Measurements from ENCODE around the gene ASXL1. TPM values are rescaled to one million over a fixed set of nuclear protein-coding genes. Genes with fewer than 3 reads are reported as not detected.
"Not testable (repeated sequence)": the region's sequence is repeated elsewhere in the genome, so short reads cannot be mapped to it uniquely, and the experiment has no call there.

The ASXL1 gene
- total and polyA plus RNA-seq, 2 experiments from 2014 or later: 10.4 to 29.0 TPM

DNA sequence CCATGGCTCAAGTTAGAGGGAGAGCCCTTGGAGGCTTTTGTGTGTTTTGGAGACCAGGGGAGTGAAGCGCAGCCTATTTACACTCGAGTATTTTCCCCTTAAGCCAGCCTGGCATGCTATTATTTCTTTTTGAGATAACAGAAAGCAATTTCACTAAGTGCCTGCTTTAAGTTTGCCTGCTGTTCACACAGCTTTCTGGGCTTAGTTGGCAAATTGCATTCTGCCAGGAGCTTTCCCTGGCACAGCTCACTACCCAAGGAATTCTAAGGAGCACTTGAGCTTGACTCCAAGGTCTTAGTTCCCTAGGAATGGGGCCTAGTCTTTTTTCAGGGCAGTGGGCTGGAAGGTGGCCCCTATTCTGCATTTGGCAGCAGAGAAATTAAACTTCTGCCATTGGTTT, 19.0 kb upstream of the ASXL1 start (continued):
- TF ChIP-seq, protein P1, sequence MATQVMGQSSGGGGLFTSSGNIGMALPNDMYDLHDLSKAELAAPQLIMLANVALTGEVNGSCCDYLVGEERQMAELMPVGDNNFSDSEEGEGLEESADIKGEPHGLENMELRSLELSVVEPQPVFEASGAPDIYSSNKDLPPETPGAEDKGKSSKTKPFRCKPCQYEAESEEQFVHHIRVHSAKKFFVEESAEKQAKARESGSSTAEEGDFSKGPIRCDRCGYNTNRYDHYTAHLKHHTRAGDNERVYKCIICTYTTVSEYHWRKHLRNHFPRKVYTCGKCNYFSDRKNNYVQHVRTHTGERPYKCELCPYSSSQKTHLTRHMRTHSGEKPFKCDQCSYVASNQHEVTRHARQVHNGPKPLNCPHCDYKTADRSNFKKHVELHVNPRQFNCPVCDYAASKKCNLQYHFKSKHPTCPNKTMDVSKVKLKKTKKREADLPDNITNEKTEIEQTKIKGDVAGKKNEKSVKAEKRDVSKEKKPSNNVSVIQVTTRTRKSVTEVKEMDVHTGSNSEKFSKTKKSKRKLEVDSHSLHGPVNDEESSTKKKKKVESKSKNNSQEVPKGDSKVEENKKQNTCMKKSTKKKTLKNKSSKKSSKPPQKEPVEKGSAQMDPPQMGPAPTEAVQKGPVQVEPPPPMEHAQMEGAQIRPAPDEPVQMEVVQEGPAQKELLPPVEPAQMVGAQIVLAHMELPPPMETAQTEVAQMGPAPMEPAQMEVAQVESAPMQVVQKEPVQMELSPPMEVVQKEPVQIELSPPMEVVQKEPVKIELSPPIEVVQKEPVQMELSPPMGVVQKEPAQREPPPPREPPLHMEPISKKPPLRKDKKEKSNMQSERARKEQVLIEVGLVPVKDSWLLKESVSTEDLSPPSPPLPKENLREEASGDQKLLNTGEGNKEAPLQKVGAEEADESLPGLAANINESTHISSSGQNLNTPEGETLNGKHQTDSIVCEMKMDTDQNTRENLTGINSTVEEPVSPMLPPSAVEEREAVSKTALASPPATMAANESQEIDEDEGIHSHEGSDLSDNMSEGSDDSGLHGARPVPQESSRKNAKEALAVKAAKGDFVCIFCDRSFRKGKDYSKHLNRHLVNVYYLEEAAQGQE (IDR thresholded peaks at IDR 0.05; ENCODE audit: unreplicated experiment): no peak
- TF ChIP-seq, protein P2, sequence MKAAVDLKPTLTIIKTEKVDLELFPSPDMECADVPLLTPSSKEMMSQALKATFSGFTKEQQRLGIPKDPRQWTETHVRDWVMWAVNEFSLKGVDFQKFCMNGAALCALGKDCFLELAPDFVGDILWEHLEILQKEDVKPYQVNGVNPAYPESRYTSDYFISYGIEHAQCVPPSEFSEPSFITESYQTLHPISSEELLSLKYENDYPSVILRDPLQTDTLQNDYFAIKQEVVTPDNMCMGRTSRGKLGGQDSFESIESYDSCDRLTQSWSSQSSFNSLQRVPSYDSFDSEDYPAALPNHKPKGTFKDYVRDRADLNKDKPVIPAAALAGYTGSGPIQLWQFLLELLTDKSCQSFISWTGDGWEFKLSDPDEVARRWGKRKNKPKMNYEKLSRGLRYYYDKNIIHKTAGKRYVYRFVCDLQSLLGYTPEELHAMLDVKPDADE (IDR thresholded peaks at IDR 0.05): no peak

DNA sequence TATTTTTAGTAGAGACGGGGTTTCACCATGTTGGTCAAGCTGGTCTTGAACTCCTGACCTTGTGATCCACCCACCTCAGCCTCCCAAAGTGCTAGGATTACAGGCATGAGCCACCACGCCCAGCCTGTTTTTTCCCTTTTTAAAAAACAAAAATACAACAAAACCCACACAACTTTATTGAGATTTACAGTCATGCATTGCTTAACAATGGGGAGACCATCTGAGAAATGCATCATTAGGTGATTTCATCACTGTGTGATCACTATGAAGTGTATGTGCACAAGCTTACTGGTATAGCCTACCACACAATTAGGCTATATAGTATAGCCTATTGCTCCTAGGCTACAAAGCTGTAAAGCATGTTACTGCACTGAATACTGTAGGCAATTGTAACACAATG, 17.1 kb upstream of the ASXL1 start:
- Mint-ChIP-seq H3K4me1 (peaks cover 15% of the 10 kb centered on the region), H3K27me3 (ENCODE audit: insufficient read depth, low read depth, poor library complexity) (peaks cover 10% of the 10 kb centered on the region)
- H3K27ac ChIP-seq (ENCODE audit: low read depth); H2AFZ ChIP-seq; H3K9me3 Mint-ChIP-seq; H3K79me2 ChIP-seq (replicated peaks; ENCODE audit: insufficient read depth); H3K36me3 Mint-ChIP-seq (ENCODE audit: low read depth); ATAC-seq; H4K20me1 ChIP-seq (replicated peaks; ENCODE audit: insufficient read depth); H3K36me3 ChIP-seq (ENCODE audit: insufficient read depth); H3K4me3 Mint-ChIP-seq; H3K27ac Mint-ChIP-seq; H3K4me3 ChIP-seq; DNase-seq (ENCODE audit: low spot score); H3K9me2 ChIP-seq (ENCODE audit: insufficient read depth); H3K27me3 ChIP-seq (ENCODE audit: insufficient read depth); H3F3A ChIP-seq (replicated peaks; ENCODE audit: low read depth); H3K4me2 ChIP-seq: not testable (repeated sequence)
- peaks cover 16% of the 10 kb centered on the region for H3K4me1 ChIP-seq (ENCODE audit: insufficient read depth)

DNA sequence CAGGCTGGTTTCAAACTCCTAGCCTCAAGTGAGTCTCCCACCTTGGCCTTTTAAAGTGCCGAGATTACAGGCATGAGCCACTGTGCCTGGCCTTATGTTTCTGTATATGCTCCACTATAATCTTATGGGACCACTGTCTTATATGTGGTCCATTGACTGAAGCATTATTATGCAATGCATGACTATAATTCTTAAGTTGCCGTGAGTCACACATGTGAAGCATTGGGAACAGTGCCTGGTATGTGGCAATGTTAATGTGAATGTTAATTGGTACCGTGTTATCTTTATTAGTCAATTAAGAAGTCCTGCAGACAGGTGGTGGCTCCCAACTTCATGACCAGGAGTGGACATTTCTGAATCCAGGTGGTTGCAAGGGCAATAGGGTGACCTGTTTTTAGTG, 14.7 kb upstream of the ASXL1 start:
- no peaks in the 10 kb centered on the region; the same call in 1 of the 2 replicates for H3K9me2 ChIP-seq (ENCODE audit: insufficient read depth)
- H3K36me3 ChIP-seq (ENCODE audit: insufficient read depth): no peaks in the 10 kb centered on the region
- no peak overlapping the region for H3K4me3 Mint-ChIP-seq
- H4K20me1 ChIP-seq (replicated peaks; ENCODE audit: insufficient read depth): 0 out of 2 replicates have a peak, but pooled peaks cover 4% of the 10 kb centered on the region
- H3K27me3 Mint-ChIP-seq (ENCODE audit: insufficient read depth, low read depth, poor library complexity): peaks cover 5% of the 10 kb centered on the region
- H3K79me2 ChIP-seq (replicated peaks; ENCODE audit: insufficient read depth): no peaks in the 10 kb centered on the region
- H3K27ac Mint-ChIP-seq: no peak overlapping the region
- peaks cover 16% of the 10 kb centered on the region for H3K4me1 ChIP-seq (ENCODE audit: insufficient read depth)
- no peaks in the 10 kb centered on the region for H3K36me3 Mint-ChIP-seq (ENCODE audit: low read depth)
- H3K9me3 Mint-ChIP-seq: no peaks in the 10 kb centered on the region
- no peaks in the 10 kb centered on the region for H3K27me3 ChIP-seq (ENCODE audit: insufficient read depth)
- H2AFZ ChIP-seq: no peak overlapping the region
- H3K4me3 ChIP-seq: no peak overlapping the region
- no peak overlapping the region for H3K27ac ChIP-seq (ENCODE audit: low read depth)
- H3K4me2 ChIP-seq: no peak overlapping the region
- no peaks in the 10 kb centered on the region for H3F3A ChIP-seq (replicated peaks; ENCODE audit: low read depth)
- ATAC-seq: no peak
- DNase-seq (ENCODE audit: low spot score): no peak
- H3K4me1 Mint-ChIP-seq: peaks cover 15% of the 10 kb centered on the region
- TF ChIP-seq, protein P3, sequence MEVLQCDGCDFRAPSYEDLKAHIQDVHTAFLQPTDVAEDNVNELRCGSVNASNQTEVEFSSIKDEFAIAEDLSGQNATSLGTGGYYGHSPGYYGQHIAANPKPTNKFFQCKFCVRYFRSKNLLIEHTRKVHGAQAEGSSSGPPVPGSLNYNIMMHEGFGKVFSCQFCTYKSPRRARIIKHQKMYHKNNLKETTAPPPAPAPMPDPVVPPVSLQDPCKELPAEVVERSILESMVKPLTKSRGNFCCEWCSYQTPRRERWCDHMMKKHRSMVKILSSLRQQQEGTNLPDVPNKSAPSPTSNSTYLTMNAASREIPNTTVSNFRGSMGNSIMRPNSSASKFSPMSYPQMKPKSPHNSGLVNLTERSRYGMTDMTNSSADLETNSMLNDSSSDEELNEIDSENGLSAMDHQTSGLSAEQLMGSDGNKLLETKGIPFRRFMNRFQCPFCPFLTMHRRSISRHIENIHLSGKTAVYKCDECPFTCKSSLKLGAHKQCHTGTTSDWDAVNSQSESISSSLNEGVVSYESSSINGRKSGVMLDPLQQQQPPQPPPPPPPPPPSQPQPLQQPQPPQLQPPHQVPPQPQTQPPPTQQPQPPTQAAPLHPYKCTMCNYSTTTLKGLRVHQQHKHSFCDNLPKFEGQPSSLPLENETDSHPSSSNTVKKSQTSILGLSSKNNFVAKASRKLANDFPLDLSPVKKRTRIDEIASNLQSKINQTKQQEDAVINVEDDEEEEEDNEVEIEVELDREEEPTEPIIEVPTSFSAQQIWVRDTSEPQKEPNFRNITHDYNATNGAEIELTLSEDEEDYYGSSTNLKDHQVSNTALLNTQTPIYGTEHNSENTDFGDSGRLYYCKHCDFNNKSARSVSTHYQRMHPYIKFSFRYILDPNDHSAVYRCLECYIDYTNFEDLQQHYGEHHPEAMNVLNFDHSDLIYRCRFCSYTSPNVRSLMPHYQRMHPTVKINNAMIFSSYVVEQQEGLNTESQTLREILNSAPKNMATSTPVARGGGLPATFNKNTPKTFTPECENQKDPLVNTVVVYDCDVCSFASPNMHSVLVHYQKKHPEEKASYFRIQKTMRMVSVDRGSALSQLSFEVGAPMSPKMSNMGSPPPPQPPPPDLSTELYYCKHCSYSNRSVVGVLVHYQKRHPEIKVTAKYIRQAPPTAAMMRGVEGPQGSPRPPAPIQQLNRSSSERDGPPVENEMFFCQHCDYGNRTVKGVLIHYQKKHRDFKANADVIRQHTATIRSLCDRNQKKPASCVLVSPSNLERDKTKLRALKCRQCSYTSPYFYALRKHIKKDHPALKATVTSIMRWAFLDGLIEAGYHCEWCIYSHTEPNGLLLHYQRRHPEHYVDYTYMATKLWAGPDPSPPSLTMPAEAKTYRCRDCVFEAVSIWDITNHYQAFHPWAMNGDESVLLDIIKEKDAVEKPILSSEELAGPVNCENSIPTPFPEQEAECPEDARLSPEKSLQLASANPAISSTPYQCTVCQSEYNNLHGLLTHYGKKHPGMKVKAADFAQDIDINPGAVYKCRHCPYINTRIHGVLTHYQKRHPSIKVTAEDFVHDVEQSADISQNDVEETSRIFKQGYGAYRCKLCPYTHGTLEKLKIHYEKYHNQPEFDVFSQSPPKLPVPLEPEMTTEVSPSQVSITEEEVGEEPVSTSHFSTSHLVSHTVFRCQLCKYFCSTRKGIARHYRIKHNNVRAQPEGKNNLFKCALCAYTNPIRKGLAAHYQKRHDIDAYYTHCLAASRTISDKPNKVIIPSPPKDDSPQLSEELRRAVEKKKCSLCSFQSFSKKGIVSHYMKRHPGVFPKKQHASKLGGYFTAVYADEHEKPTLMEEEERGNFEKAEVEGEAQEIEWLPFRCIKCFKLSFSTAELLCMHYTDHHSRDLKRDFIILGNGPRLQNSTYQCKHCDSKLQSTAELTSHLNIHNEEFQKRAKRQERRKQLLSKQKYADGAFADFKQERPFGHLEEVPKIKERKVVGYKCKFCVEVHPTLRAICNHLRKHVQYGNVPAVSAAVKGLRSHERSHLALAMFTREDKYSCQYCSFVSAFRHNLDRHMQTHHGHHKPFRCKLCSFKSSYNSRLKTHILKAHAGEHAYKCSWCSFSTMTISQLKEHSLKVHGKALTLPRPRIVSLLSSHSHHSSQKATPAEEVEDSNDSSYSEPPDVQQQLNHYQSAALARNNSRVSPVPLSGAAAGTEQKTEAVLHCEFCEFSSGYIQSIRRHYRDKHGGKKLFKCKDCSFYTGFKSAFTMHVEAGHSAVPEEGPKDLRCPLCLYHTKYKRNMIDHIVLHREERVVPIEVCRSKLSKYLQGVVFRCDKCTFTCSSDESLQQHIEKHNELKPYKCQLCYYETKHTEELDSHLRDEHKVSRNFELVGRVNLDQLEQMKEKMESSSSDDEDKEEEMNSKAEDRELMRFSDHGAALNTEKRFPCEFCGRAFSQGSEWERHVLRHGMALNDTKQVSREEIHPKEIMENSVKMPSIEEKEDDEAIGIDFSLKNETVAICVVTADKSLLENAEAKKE (CRISPR knock-in tag; IDR thresholded peaks at IDR 0.05): no peak
- TF ChIP-seq CREB1 (CRISPR knock-in tag; IDR thresholded peaks at IDR 0.05; ENCODE audit: low read depth): no peak
- TF ChIP-seq EZH2 (IDR thresholded peaks at IDR 0.05; ENCODE audit: low read depth, unreplicated experiment): no peak
- TF ChIP-seq EZH2phosphoT487 (IDR thresholded peaks at IDR 0.05; ENCODE audit: unreplicated experiment): no peak
- no peak for TF ChIP-seq ZNF114 (CRISPR knock-in tag; IDR thresholded peaks at IDR 0.05)
- no peak for TF ChIP-seq ZNF331 (CRISPR knock-in tag; IDR thresholded peaks at IDR 0.05; ENCODE audit: low read depth)
- TF ChIP-seq STAT1 (IDR thresholded peaks at IDR 0.05; ENCODE audit: unreplicated experiment): no peak

All from GM23338 (cell line).